GM10266 (cell line): ENCODE measurements around the gene KIF2B.
"Not testable (repeated sequence)": the region's sequence is repeated elsewhere in the genome, so short reads cannot be mapped to it uniquely, and the experiment has no call there.

ENCODE experiments used
- DNase-seq: peaks from one replicate; pipeline ENCODE4 v3.0.0; 2012; ENCODE audit errors: extremely low spot score
- TF ChIP-seq, protein P1 (sequence below): IDR thresholded peaks from 2 replicates; pipeline ENCODE4 v1.5.1; 2012; ENCODE audit warnings: mild to moderate bottlenecking, low read depth; ENCODE audit not compliant: control insufficient read depth, insufficient read depth; ENCODE audit errors: missing control alignments

The KIF2B gene

GRCh38 chr17:53823341-53824050 is 769 bp downstream of the KIF2B start:
- TF ChIP-seq, protein P1, sequence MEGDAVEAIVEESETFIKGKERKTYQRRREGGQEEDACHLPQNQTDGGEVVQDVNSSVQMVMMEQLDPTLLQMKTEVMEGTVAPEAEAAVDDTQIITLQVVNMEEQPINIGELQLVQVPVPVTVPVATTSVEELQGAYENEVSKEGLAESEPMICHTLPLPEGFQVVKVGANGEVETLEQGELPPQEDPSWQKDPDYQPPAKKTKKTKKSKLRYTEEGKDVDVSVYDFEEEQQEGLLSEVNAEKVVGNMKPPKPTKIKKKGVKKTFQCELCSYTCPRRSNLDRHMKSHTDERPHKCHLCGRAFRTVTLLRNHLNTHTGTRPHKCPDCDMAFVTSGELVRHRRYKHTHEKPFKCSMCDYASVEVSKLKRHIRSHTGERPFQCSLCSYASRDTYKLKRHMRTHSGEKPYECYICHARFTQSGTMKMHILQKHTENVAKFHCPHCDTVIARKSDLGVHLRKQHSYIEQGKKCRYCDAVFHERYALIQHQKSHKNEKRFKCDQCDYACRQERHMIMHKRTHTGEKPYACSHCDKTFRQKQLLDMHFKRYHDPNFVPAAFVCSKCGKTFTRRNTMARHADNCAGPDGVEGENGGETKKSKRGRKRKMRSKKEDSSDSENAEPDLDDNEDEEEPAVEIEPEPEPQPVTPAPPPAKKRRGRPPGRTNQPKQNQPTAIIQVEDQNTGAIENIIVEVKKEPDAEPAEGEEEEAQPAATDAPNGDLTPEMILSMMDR, result no peak

DNA sequence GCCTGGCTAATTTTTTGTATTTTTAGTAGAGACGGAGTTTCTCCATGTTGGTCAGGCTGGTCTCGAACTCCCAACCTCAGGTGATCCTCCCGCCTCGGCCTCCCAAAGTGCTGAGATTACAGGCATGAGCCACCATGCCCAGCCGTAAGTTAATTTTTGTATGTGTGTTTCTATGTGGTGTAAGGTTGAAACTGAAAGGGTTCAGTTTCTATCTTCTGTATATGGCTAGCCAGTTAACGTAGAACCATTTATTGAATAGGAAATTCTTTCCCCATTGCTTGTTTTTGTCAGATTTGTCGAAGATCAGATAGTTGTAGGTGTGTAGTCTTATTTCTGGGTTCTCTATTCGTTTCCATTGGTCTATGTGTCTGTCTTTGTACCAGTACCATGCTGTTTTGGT is 12.0 kb downstream of the KIF2B start:
- not testable (repeated sequence) for DNase-seq

More at GRCh38 chr17:53823341-53824050, 769 bp downstream of the KIF2B start:
- DNase-seq, result no peak

GRCh38 chr17:53837131-53837530 is 14.4 kb downstream of the KIF2B start:
- DNase-seq, result no peak
- TF ChIP-seq, protein P1, result no peak

DNA sequence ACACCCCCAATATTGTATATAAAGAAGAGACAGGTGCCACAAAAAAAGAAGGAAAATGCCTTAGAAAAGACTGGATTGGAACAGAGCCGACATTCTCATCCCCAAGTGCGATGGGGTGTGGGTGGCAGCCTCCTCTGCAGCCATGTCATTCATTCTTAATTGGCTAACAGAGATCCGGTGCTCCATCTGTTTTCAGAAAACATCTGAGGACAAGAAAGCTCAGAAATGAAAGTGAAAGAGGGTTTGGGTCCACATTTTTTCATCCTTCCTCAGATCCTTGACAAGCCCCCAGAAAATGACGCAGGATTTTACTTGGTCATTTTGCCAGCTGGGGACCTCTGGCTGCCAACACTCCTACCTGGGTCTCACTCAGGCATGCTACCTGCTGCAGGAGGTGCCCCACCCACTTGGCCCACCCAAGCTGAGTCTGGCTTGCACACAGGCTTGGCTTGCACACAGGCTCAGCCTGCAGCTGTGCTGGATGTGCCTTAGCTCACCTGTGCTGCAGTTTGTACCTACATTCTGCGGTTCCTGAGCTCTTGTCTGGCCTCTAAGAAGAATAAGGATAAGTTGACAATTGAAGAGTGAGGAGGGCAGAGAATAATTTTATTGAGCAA is 21.9 kb downstream of the KIF2B start:
- DNase-seq, result no peak
- TF ChIP-seq, protein P1, result no peak

GRCh38 chr17:53871128-53871527 is 48.4 kb downstream of the KIF2B start:
- DNase-seq, result not testable (repeated sequence)
